Neural progenitor cell (in vitro differentiated cells): ENCODE measurements around the gene SLC47A1. TPM values are rescaled to one million over a fixed set of nuclear protein-coding genes. Genes with fewer than 3 reads are reported as not detected.

Source experiments
- DNase-seq: peaks from one replicate; pipeline ENCODE4 v3.0.0-alpha.2; 2016; ENCODE audit warnings: low spot score
- H2AFZ ChIP-seq: fragments of 200-600 bp; sonication (generic); replicated peaks from 2 replicates; pipeline ENCODE4 v1.6.1; 2016; ENCODE audit warnings: antibody characterized with exemption
- H3F3A ChIP-seq: fragments of 200-600 bp; sonication (generic); 2 replicates; pipeline ENCODE4 v1.6.1; 2016; ENCODE audit warnings: antibody characterized with exemption, low read depth
- H3K27ac ChIP-seq: fragments of 200-600 bp; sonication (generic); 2 replicates; pipeline ENCODE4 v1.5.1; 2016; ENCODE audit warnings: mild to moderate bottlenecking
- H3K27me3 ChIP-seq: fragments of 200-600 bp; sonication (generic); 2 replicates; pipeline ENCODE4 v1.6.1; 2016; ENCODE audit warnings: mild to moderate bottlenecking, moderate library complexity
- H3K36me3 ChIP-seq: fragments of 200-600 bp; sonication (generic); 2 replicates; pipeline ENCODE4 v1.5.1; 2016
- H3K4me1 ChIP-seq: fragments of 200-600 bp; sonication (generic); 2 replicates; pipeline ENCODE4 v1.6.1; 2016; ENCODE audit warnings: mixed run types
- H3K4me2 ChIP-seq: fragments of 200-600 bp; sonication (generic); 2 replicates; pipeline ENCODE4 v1.6.1; 2016
- H3K4me3 ChIP-seq: fragments of 200-600 bp; sonication (generic); 2 replicates; pipeline ENCODE4 v1.5.1; 2016
- H3K79me2 ChIP-seq: fragments of 200-600 bp; sonication (generic); 2 replicates; pipeline ENCODE4 v1.6.1; 2016; ENCODE audit warnings: low read depth
- H3K9ac ChIP-seq: fragments of 200-600 bp; sonication (generic); 2 replicates; pipeline ENCODE4 v1.6.1; 2016
- H3K9me3 ChIP-seq: fragments of 200-600 bp; sonication (generic); 2 replicates; pipeline ENCODE4 v1.5.1; 2016; ENCODE audit warnings: low read depth
- H4K20me1 ChIP-seq: fragments of 200-600 bp; sonication (generic); 2 replicates; pipeline ENCODE4 v1.6.1; 2016; ENCODE audit warnings: low read depth
- H3K27ac Mint-ChIP-seq: 3 replicates; pipeline ENCODE4 v1.8.0; 2021; ENCODE audit warnings: mixed read lengths
- H3K27me3 Mint-ChIP-seq: 2 replicates; pipeline ENCODE4 v1.8.0; 2022; ENCODE audit warnings: low read depth, mild to moderate bottlenecking, inconsistent platforms, moderate library complexity, mixed read lengths; ENCODE audit not compliant: insufficient read depth
- H3K36me3 Mint-ChIP-seq: 3 replicates; pipeline ENCODE4 v1.8.0; 2021; ENCODE audit warnings: mixed read lengths
- H3K4me1 Mint-ChIP-seq: 3 replicates; pipeline ENCODE4 v1.8.0; 2021; ENCODE audit warnings: mixed read lengths
- H3K4me3 Mint-ChIP-seq: 3 replicates; pipeline ENCODE4 v1.8.0; 2021; ENCODE audit warnings: mild to moderate bottlenecking, moderate library complexity, mixed read lengths
- H3K9me3 Mint-ChIP-seq: 3 replicates; pipeline ENCODE4 v1.8.0; 2020; ENCODE audit warnings: mixed read lengths
- CTCF ChIP-seq: fragments of 200-600 bp; sonication (generic); IDR thresholded peaks from 2 replicates; pipeline ENCODE4 v1.5.1; 2017; ENCODE audit warnings: antibody characterized with exemption, mild to moderate bottlenecking
- EZH2 ChIP-seq: fragments of 200-600 bp; sonication (generic); IDR thresholded peaks from 2 replicates; pipeline ENCODE4 v1.6.1; 2017; ENCODE audit warnings: antibody characterized with exemption, mild to moderate bottlenecking, moderate library complexity
- EZH2phosphoT487 ChIP-seq: fragments of 200-600 bp; sonication (generic); IDR thresholded peaks from 2 replicates; pipeline ENCODE4 v1.6.1; 2017; ENCODE audit warnings: antibody characterized with exemption
- total RNA-seq: library from RNA; depleted of rRNA; stranded (reverse); fragments of >200 nt; gene quantifications from 2 replicates; pipeline ENCODE4 v1.2.3, GENCODE V29; 2015; ENCODE audit warnings: low replicate concordance

Gene SLC47A1
- total RNA-seq, 1 donor from 2014 or later, result 2.1 TPM

- H3K4me3 ChIP-seq, result no peak overlapping the region
- no peak overlapping the region for H3K9ac ChIP-seq
- H3K4me1 ChIP-seq, result no peaks in the 10 kb centered on the region
- peaks cover 20% of the 10 kb centered on the region for H3K27me3 Mint-ChIP-seq
- no peak overlapping the region for H3K4me3 Mint-ChIP-seq
- no peak overlapping the region for H3K27ac Mint-ChIP-seq
- no peaks in the 10 kb centered on the region for H3F3A ChIP-seq
- TF ChIP-seq CTCF, result no peak
- no peak for TF ChIP-seq EZH2phosphoT487
- TF ChIP-seq EZH2, result no peak
- no peaks in the 10 kb centered on the region for H3K79me2 ChIP-seq
- H3K4me2 ChIP-seq, result no peak overlapping the region
- H2AFZ ChIP-seq, result no peak overlapping the region
- no peak overlapping the region for H3K27ac ChIP-seq
- H4K20me1 ChIP-seq, result no peaks in the 10 kb centered on the region
- H3K9me3 Mint-ChIP-seq, result no peaks in the 10 kb centered on the region
- H3K27me3 ChIP-seq, result no peaks in the 10 kb centered on the region
- no peak for DNase-seq
- no peaks in the 10 kb centered on the region for H3K9me3 ChIP-seq
- H3K4me1 Mint-ChIP-seq, result no peaks in the 10 kb centered on the region
- H3K36me3 ChIP-seq, result no peaks in the 10 kb centered on the region
- no peaks in the 10 kb centered on the region for H3K36me3 Mint-ChIP-seq
These were observed 18.0 kb downstream of the SLC47A1 start for GRCh38 chr17:19551591-19552148.

- Mint-ChIP-seq H3K9me3 (no peaks in the 10 kb centered on the region), H3K27ac (no peak overlapping the region), H3K27me3 (peaks cover 20% of the 10 kb centered on the region), H3K4me3 (no peak overlapping the region), H3K4me1 (no peaks in the 10 kb centered on the region), H3K36me3 (no peaks in the 10 kb centered on the region)
- Histone ChIP-seq H2AFZ (no peak overlapping the region), H3K27ac (no peak overlapping the region), H3K79me2 (no peaks in the 10 kb centered on the region), H3K4me2 (no peak overlapping the region), H3K27me3 (no peaks in the 10 kb centered on the region), H3K9ac (no peak overlapping the region), H3K4me1 (no peaks in the 10 kb centered on the region), H3K4me3 (no peak overlapping the region), H3K9me3 (peaks cover 3% of the 10 kb centered on the region), H3F3A (no peaks in the 10 kb centered on the region), H3K36me3 (no peaks in the 10 kb centered on the region), H4K20me1 (no peaks in the 10 kb centered on the region)
- TF ChIP-seq EZH2 (no peak), CTCF (no peak), EZH2phosphoT487 (no peak)
- no peak for DNase-seq
These were observed 19.4 kb downstream of the SLC47A1 start for GRCh38 chr17:19553036-19553435.

- Mint-ChIP-seq H3K27me3 (peaks cover 16% of the 10 kb centered on the region), H3K9me3 (no peaks in the 10 kb centered on the region), H3K4me1 (no peaks in the 10 kb centered on the region), H3K4me3 (no peak overlapping the region), H3K36me3 (no peaks in the 10 kb centered on the region), H3K27ac (no peak overlapping the region)
- Histone ChIP-seq H2AFZ (no peak overlapping the region), H4K20me1 (no peaks in the 10 kb centered on the region), H3K4me2 (no peak overlapping the region), H3K27me3 (no peaks in the 10 kb centered on the region), H3F3A (no peaks in the 10 kb centered on the region), H3K4me1 (no peaks in the 10 kb centered on the region), H3K9me3 (peaks cover 3% of the 10 kb centered on the region), H3K36me3 (no peaks in the 10 kb centered on the region), H3K79me2 (no peaks in the 10 kb centered on the region), H3K9ac (no peak overlapping the region), H3K27ac (no peak overlapping the region), H3K4me3 (no peak overlapping the region)
- DNase-seq, result no peak
- no peak for TF ChIP-seq EZH2phosphoT487
- TF ChIP-seq CTCF, result no peak
- TF ChIP-seq EZH2, result no peak
These were observed 20.7 kb downstream of the SLC47A1 start for GRCh38 chr17:19554393-19554792.
